HG02885 (cell line): Measurements from ENCODE around the gene HS6ST3.

Experiments used
- ATAC-seq: cut with Tn5 transposase; IDR thresholded peaks from one replicate; pipeline ENCODE4 v1.9.1; 2021; ENCODE audit warnings: mild to moderate bottlenecking; ENCODE audit not compliant: unreplicated experiment, poor library complexity

Gene HS6ST3

DNA sequence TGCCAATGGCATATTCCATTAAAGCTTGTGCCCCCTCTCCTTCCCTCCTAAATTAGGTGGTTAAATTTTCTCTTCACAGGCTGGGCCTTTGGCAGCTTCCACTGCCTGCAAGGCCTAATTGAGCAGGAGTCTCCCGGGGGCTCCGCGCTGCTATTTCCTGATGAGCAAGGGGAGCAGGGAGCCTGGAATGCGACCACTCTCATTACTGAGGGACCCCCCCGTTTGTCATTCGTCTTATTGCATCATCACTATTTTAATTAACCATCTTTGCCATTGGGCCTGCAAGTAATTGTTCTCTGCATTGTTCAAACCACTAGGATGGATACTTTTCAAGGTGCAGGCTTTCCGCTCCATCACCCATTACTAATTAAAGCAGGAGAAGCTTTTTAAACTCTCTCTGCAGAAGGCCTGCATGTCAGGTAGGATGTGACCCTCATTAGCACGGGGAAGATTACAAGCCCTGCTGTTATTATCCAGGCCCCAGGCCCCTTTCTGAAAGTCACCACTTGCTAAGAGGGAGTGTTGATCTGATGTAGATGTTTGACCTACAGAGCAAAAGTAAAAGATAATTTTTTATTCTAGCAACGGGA, 762.0 kb downstream of the HS6ST3 start:
- no peak for ATAC-seq

DNA sequence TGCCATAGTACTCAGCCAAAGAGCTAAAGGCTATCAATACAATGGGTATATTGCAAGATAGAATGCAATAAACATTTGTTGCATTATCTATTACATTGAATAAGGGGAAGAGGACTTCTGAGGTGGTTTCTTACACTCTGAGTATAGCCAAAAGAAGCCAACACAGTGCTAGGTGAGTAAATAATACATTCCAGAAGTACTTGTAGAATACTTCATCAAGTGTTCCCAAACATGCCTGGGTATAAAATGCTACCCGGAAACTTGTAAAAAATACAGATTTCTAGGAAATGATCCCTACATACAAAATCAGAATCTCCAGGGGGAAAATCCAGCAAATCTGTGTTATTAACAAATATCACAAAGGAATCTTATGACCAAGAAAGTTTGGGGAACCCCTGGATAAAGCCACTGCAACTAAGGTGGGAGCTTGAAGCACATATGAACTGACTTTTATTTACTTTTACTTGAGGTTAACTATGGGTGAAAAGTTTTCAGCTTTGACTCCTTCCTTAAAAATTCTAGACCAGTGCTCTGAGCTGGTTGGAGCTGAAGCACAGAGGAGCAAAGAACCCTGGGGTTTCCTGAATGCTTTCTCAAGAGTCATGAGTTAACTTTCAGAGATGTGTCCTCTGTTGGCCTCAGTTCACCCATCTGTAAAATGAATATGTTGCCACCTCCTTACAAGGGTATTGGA, 768.4 kb downstream of the HS6ST3 start:
- no peak for ATAC-seq

DNA sequence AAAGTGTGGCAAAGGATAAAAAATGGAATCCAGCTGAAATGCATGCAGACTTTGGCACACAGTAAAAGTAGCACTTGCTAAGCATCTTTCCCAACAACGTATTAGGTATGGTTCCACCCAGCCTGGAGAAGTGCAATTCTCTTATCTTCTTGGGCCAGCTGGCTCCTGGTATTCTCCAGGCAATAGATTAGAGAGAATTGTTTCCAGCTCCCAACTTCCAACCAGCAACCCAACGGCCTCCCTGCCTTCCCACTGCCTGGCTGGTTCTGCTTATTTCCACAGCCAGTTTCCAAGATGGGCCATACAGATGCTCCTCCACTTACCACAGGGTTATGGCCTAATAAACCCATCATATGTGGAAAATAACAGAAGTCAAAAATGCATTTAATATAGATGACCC, 771.0 kb downstream of the HS6ST3 start:
- no peak for ATAC-seq

DNA sequence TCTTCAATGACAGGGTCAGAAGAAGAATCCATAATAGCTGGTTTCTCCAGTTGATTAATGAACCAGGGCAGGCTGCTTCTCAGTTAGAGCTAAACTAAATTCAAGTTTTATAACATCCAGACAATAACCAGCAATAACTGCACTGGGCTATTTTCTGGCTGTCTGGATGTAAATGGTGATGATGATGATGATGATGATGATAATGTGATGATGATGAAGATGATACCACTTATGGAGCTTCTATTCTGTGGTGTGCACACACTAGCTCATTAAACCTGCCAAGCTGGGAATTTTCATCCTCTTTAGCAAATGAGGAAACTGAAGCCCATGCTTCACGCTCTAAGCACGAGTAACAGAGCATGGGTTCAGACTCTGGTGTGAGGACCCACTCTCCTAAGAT, 772.2 kb downstream of the HS6ST3 start:
- no peak for ATAC-seq

GRCh38 chr13:96862999-96863398, 773.1 kb downstream of the HS6ST3 start:
- no peak for ATAC-seq

- ATAC-seq: no peak
Measured at GRCh38 chr13:96871469-96871868, 781.6 kb downstream of the HS6ST3 start.

- no peak for ATAC-seq
Measured at GRCh38 chr13:96880419-96880818, 790.5 kb downstream of the HS6ST3 start.
